KMS-11 (cell line): ENCODE measurements around the gene CD320.
A peak's percentile ranks its signal among the peaks of the same experiment; 100 is the strongest.
"Not testable (repeated sequence)": the region's sequence is repeated elsewhere in the genome, so short reads cannot be mapped to it uniquely, and the experiment has no call there.

Experiments used
- H2AFZ ChIP-seq: fragments of 200-600 bp; sonication (generic); 2 replicates; pipeline ENCODE4 v1.6.1; 2016; ENCODE audit warnings: antibody characterized with exemption, mixed run types, low read depth
- H3K27ac ChIP-seq: fragments of 200-600 bp; sonication (generic); 2 replicates; pipeline ENCODE4 v1.6.1; 2016; ENCODE audit warnings: mild to moderate bottlenecking, mixed run types
- H3K27me3 ChIP-seq: fragments of 200-600 bp; sonication (generic); 2 replicates; pipeline ENCODE4 v1.6.1; 2017; ENCODE audit warnings: mild to moderate bottlenecking, low read depth, mixed run types, moderate library complexity; ENCODE audit not compliant: insufficient read depth
- H3K36me3 ChIP-seq: fragments of 200-600 bp; sonication (generic); 2 replicates; pipeline ENCODE4 v1.6.1; 2017; ENCODE audit warnings: mild to moderate bottlenecking, mixed run types; ENCODE audit not compliant: insufficient read depth
- H3K4me1 ChIP-seq: fragments of 200-600 bp; sonication (generic); 2 replicates; pipeline ENCODE4 v1.6.1; 2016; ENCODE audit warnings: mild to moderate bottlenecking, low read depth, mixed run types; ENCODE audit not compliant: poor library complexity, severe bottlenecking
- H3K4me2 ChIP-seq: fragments of 200-600 bp; sonication (generic); 2 replicates; pipeline ENCODE4 v1.7.0; 2016; ENCODE audit warnings: mild to moderate bottlenecking, mixed run types
- H3K4me3 ChIP-seq: fragments of 200-600 bp; sonication (generic); IDR thresholded peaks from 2 replicates; pipeline ENCODE4 v1.6.1; 2017; ENCODE audit warnings: low read depth, low read length, mixed read lengths; ENCODE audit not compliant: insufficient read depth
- H3K79me2 ChIP-seq: fragments of 200-600 bp; sonication (generic); 2 replicates; pipeline ENCODE4 v1.6.1; 2016; ENCODE audit warnings: low read depth, mixed run types; ENCODE audit not compliant: insufficient read depth
- H3K9ac ChIP-seq: fragments of 200-600 bp; sonication (generic); 2 replicates; pipeline ENCODE4 v1.6.1; 2016; ENCODE audit warnings: mild to moderate bottlenecking, mixed run types
- H4K20me1 ChIP-seq: fragments of 200-600 bp; sonication (generic); 2 replicates; pipeline ENCODE4 v1.6.1; 2016; ENCODE audit warnings: mild to moderate bottlenecking, mixed run types; ENCODE audit not compliant: insufficient read depth
- CTCF ChIP-seq: fragments of 200-600 bp; sonication (generic); conservative IDR thresholded peaks from 2 replicates; pipeline ENCODE4 v1.6.1; 2017; ENCODE audit warnings: low read depth, mild to moderate bottlenecking, antibody characterized with exemption, low read length, moderate library complexity, mixed read lengths

Gene CD320

GRCh38 chr19:8321986-8322637 lies 14.0 kb upstream of the CD320 start:
- Histone ChIP-seq H2AFZ (no peak overlapping the region), H3K4me2 (peak overlapping the region; percentile 96), H4K20me1 (no peaks in the 10 kb centered on the region), H3K9ac (peak overlapping the region; percentile 90), H3K27me3 (no peaks in the 10 kb centered on the region), H3K4me1 (peaks cover 27% of the 10 kb centered on the region), H3K27ac (peak overlapping the region; percentile 75), H3K36me3 (peaks cover 6% of the 10 kb centered on the region; the same call in 1 of the 2 replicates), H3K79me2 (peaks cover 40% of the 10 kb centered on the region), H3K4me3 (peak overlapping the region; percentile 74)
- no peak for TF ChIP-seq CTCF

- no peaks in the 10 kb centered on the region for H4K20me1 ChIP-seq
- H3K79me2 ChIP-seq = peaks cover 40% of the 10 kb centered on the region
- peaks cover 6% of the 10 kb centered on the region; the same call in 1 of the 2 replicates for H3K36me3 ChIP-seq
These were observed 13.2 kb upstream of the CD320 start, which contains the start of the genes NDUFA7 and RPS28 for GRCh38 chr19:8321067-8321985. Gene NDUFA7, minus strand, starts transcription at chr19:8321375. Its CDS starts 17 bp downstream, at chr19:8321358. Gene RPS28, plus strand, starts transcription at chr19:8321496. Its CDS starts 35 bp downstream, at chr19:8321531.

GRCh38 chr19:8320564-8321066 lies 12.5 kb upstream of the CD320 start:
- Histone ChIP-seq H3K79me2 (peaks cover 40% of the 10 kb centered on the region), H4K20me1 (no peaks in the 10 kb centered on the region), H3K27ac (peak overlapping the region; percentile 75), H3K4me2 (peak overlapping the region; percentile 88), H3K27me3 (no peaks in the 10 kb centered on the region), H3K4me1 (peaks cover 27% of the 10 kb centered on the region), H3K36me3 (peaks cover 6% of the 10 kb centered on the region; the same call in 1 of the 2 replicates), H2AFZ (peak overlapping the region; percentile 39; the same call in 1 of the 2 replicates), H3K4me3 (no peak overlapping the region), H3K9ac (peak overlapping the region; percentile 90)
- no peak for TF ChIP-seq CTCF

More at GRCh38 chr19:8321067-8321985, 13.2 kb upstream of the CD320 start, which contains the start of the genes NDUFA7 and RPS28:
- Histone ChIP-seq H3K9ac (peak within 1 kb of the TSS; percentile 90), H3K27me3 (no peaks in the 10 kb centered on the region), H2AFZ (peak within 1 kb of the TSS; percentile 39; the same call in 1 of the 2 replicates), H3K4me1 (peaks cover 27% of the 10 kb centered on the region), H3K4me2 (peak within 1 kb of the TSS; percentile 96), H3K27ac (peak within 1 kb of the TSS; percentile 75), H3K4me3 (peak within 1 kb of the TSS; percentile 74)
- TF ChIP-seq CTCF = 0 out of 2 replicates have a peak, but pooled peaks have one; percentile 12

GRCh38 chr19:8319807-8320520 lies 11.8 kb upstream of the CD320 start:
- Histone ChIP-seq H3K4me2 (peak overlapping the region; percentile 88), H3K27ac (peak overlapping the region; percentile 75), H4K20me1 (no peaks in the 10 kb centered on the region), H3K79me2 (peaks cover 40% of the 10 kb centered on the region), H3K27me3 (no peaks in the 10 kb centered on the region), H3K9ac (peak overlapping the region; percentile 90; the same call in 1 of the 2 replicates), H3K4me3 (no peak overlapping the region), H3K36me3 (peaks cover 6% of the 10 kb centered on the region; the same call in 1 of the 2 replicates), H2AFZ (peak overlapping the region; percentile 39; the same call in 1 of the 2 replicates), H3K4me1 (peaks cover 27% of the 10 kb centered on the region)
- no peak for TF ChIP-seq CTCF

- not testable (repeated sequence) for H4K20me1 ChIP-seq, H3K4me2 ChIP-seq, H3K4me3 ChIP-seq, H3K27ac ChIP-seq, H3K9ac ChIP-seq, H3K36me3 ChIP-seq, H3K27me3 ChIP-seq, H2AFZ ChIP-seq
- Histone ChIP-seq H3K4me1 (peaks cover 24% of the 10 kb centered on the region), H3K79me2 (peaks cover 40% of the 10 kb centered on the region)
These were observed 10.7 kb upstream of the CD320 start for GRCh38 chr19:8318835-8319234.
